Gastrocnemius medialis (tissue), 4 donors: ENCODE data around the gene WDSUB1. TPM values are rescaled to one million over a fixed set of nuclear protein-coding genes. Genes with fewer than 3 reads are reported as not detected.

Source experiments
- ATAC-seq, 2 donors: fragments of 150-250 bp; one replicate each; pipeline ENCODE4 v1.9.1; 2016
- DNase-seq, 2 donors: peaks; one replicate each; pipeline ENCODE4 v3.0.0-alpha.2; 2019
- H3K27ac ChIP-seq, 4 donors: fragments of 200-600 bp; sonication (generic); 1 replicate in 1 of 4; 2 replicates in 3 of 4; pipeline ENCODE4 v1.5.1; 2016 to 2018; ENCODE audit warnings: mild to moderate bottlenecking in 2 of 4, moderate library complexity in 1 of 4
- H3K27me3 ChIP-seq, 3 donors: fragments of 200-600 bp; sonication (generic) in 2 of 3; 1 replicate in 1 of 3; 2 replicates in 2 of 3; pipeline versions ENCODE4 v1.5.1 to v1.6.0; 2016 to 2019; ENCODE audit warnings: mild to moderate bottlenecking in 1 of 3, moderate library complexity in 1 of 3
- H3K36me3 ChIP-seq, 2 donors: fragments of 200-600 bp; sonication (generic) in 1 of 2; one replicate each; pipeline ENCODE4 v1.5.1; 2017 to 2018
- H3K4me1 ChIP-seq, 2 donors: fragments of 200-600 bp; sonication (generic) in 1 of 2; one replicate each; pipeline ENCODE4 v1.5.1; 2016 to 2017; ENCODE audit warnings: mild to moderate bottlenecking in 2 of 2
- H3K4me3 ChIP-seq, 4 donors: fragments of 200-600 bp; sonication (generic) in 3 of 4; 1 replicate in 1 of 4; 2 replicates in 3 of 4; pipeline ENCODE4 v1.5.1; 2016 to 2019; ENCODE audit warnings: mild to moderate bottlenecking in 2 of 4
- H3K9me3 ChIP-seq, 3 donors: fragments of 200-600 bp; sonication (generic) in 2 of 3; 1 replicate in 1 of 3; 2 replicates in 2 of 3; pipeline ENCODE4 v1.5.1; 2016 to 2019
- CTCF ChIP-seq, 5 experiments: fragments of 450-650 bp in 3 of 5; fragments of 200-600 bp in 2 of 5; sonication (generic) in 2 of 5; IDR thresholded peaks in 4 of 5; conservative IDR thresholded peaks in 1 of 5; 1 replicate in 4 of 5; 2 replicates in 1 of 5; pipeline ENCODE4 v1.5.1; 2016 to 2019; ENCODE audit warnings: antibody characterized with exemption in 5 of 5, mild to moderate bottlenecking in 3 of 5, moderate library complexity in 3 of 5
- POLR2A ChIP-seq, 2 donors: fragments of 450-650 bp; IDR thresholded peaks; one replicate each; pipeline ENCODE4 v1.6.1; 2017; ENCODE audit warnings: antibody characterized with exemption in 2 of 2, mild to moderate bottlenecking in 2 of 2, moderate library complexity in 2 of 2
- in situ Hi-C, 4 donors: fragments of 200-750 bp; cut with MboI; loops; one replicate each; pipeline versions ENCODE4 v1.15.0 to v1.8.0; 2017; ENCODE audit warnings: low sequenced_read_pairs in 4 of 4
- intact Hi-C: fragments of 100-400 bp; cut with DNase I; formaldehyde crosslinking; loops from one replicate; pipeline ENCODE4 v1.15.1; 2023; ENCODE audit warnings: low total_unique reads
- total RNA-seq, 4 donors: library from RNA; depleted of rRNA; stranded (reverse); fragments of >200 nt; gene quantifications; one replicate each; pipeline versions ENCODE4 v1.1.0 to v1.2.3, GENCODE V29; 2016

WDSUB1 gene
- total RNA-seq, 4 donors from 2014 or later = 1.4 to 3.1 (median 2.5) TPM

DNA sequence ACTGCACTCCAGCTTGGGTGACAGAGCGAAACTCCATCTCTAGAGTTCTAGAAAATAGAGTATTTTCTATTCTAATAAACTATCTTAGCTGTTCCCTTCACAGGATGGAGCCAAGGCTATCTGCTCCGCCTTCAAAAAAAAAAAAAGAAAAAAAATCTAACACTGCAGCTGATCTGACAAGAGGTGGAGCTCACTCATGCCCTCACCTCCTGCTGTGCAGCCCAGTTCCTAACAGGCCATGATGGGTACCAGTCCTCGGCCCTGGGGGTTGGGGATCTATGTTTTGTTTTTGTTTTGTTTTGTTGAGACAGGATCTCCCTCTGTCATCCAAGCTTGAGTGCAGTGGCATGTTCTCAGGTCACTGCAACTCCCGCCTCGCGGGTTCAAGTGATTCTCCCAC lies 3.0 kb downstream of the WDSUB1 start:
- intact Hi-C loops = loop anchor here (10.0 kb wide), 1 partner anchor 331 kb away; the partner anchor contains the start of gene BAZ2B

DNA sequence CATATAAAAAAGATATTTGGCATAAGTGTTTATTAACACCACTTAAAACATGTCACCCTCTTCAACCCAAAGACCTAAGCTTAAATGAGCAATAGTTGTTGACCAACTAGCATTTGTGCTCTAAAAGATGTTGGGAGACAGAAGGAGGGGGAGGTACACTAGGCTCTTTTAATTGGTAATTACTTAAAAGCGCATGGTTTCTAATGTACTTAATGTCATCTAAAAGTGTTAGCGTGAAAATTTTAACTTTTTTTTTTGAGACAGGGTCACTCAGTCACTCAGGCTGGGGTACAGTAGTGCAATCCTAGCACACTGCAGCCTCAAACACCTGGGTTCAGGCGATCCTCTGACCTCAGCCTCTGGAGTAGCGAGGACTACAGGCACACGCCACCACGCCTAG lies 5.5 kb downstream of the WDSUB1 start:
- TF ChIP-seq POLR2A (IDR thresholded peaks at IDR 0.05) = no peak
- TF ChIP-seq CTCF (IDR thresholded peaks at IDR 0.05 in 4 of 5, conservative IDR thresholded peaks at IDR 0.05 in 1 of 5) = no peak
- intact Hi-C loops (loop anchor here (10.0 kb wide), 1 partner anchor 334 kb away; the partner anchor contains the start of gene BAZ2B), in situ Hi-C loops (no loop called here)
- no peak for DNase-seq
- peaks cover 3 to 4% of the 10 kb centered on the region in 2 donors for H3K4me1 ChIP-seq
- no peak overlapping the region for H3K27ac ChIP-seq
- no peaks in the 10 kb centered on the region for H3K36me3 ChIP-seq
- H3K27me3 ChIP-seq = no peaks in the 10 kb centered on the region
- H3K4me3 ChIP-seq = no peak overlapping the region
- ATAC-seq = no peak
- no peaks in the 10 kb centered on the region for H3K9me3 ChIP-seq

More for the DNA sequence above, 3.0 kb downstream of the WDSUB1 start:
- no peak for ATAC-seq
- Histone ChIP-seq H3K4me3 (no peak overlapping the region), H3K27ac (no peak overlapping the region), H3K36me3 (no peaks in the 10 kb centered on the region), H3K9me3 (no peaks in the 10 kb centered on the region), H3K4me1 (peaks cover 8 to 10% of the 10 kb centered on the region in 2 donors), H3K27me3 (no peaks in the 10 kb centered on the region)
- no peak for DNase-seq
- in situ Hi-C loops = no loop called here
- TF ChIP-seq POLR2A (IDR thresholded peaks at IDR 0.05) = no peak
- no peak for TF ChIP-seq CTCF (IDR thresholded peaks at IDR 0.05 in 4 of 5, conservative IDR thresholded peaks at IDR 0.05 in 1 of 5)

DNA sequence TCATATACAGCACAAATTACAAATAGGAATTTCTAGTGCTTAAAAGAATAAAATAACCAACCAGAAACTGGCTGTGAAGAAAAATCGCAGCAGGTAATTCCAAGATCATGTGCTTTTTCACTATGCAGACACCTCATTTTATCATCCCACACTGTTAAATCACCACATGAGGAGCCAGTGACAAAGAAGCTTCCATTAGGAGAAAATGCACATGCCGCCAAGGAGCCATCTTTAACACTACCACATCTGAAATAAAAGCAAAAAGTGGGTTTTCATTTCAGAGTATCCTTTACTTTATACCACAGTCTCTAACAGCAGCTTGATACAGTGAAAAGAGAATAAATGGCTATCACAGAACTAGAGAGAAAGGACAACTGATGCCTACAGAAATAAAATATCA lies 6.8 kb downstream of the WDSUB1 start:
- in situ Hi-C loops = no loop called here
- Histone ChIP-seq H3K4me1 (no peaks in the 10 kb centered on the region), H3K27me3 (no peaks in the 10 kb centered on the region), H3K27ac (no peak overlapping the region), H3K4me3 (no peak overlapping the region), H3K36me3 (no peaks in the 10 kb centered on the region), H3K9me3 (no peaks in the 10 kb centered on the region)
- DNase-seq (no peak), ATAC-seq (no peak)
- intact Hi-C loops = loop anchor here (10.0 kb wide), 1 partner anchor 335 kb away; the partner anchor contains the start of gene BAZ2B
- TF ChIP-seq POLR2A (IDR thresholded peaks at IDR 0.05) = no peak
- no peak for TF ChIP-seq CTCF (IDR thresholded peaks at IDR 0.05 in 4 of 5, conservative IDR thresholded peaks at IDR 0.05 in 1 of 5)

- H3K27me3 ChIP-seq = no peaks in the 10 kb centered on the region
- TF ChIP-seq POLR2A (IDR thresholded peaks at IDR 0.05) (no peak), CTCF (IDR thresholded peaks at IDR 0.05 in 4 of 5, conservative IDR thresholded peaks at IDR 0.05 in 1 of 5) (no peak)
- in situ Hi-C loops = no loop called here
- H3K4me3 ChIP-seq = no peak overlapping the region
- H3K4me1 ChIP-seq = no peaks in the 10 kb centered on the region
- peaks cover 3 to 17% of the 10 kb centered on the region in 2 donors for H3K36me3 ChIP-seq
- H3K9me3 ChIP-seq = no peaks in the 10 kb centered on the region
- no peak for DNase-seq
- no peak for ATAC-seq
- H3K27ac ChIP-seq = no peak overlapping the region
- intact Hi-C loops = no loop called here
These were observed 11.4 kb downstream of the WDSUB1 start for GRCh38 chr2:159275111-159275510.

DNA sequence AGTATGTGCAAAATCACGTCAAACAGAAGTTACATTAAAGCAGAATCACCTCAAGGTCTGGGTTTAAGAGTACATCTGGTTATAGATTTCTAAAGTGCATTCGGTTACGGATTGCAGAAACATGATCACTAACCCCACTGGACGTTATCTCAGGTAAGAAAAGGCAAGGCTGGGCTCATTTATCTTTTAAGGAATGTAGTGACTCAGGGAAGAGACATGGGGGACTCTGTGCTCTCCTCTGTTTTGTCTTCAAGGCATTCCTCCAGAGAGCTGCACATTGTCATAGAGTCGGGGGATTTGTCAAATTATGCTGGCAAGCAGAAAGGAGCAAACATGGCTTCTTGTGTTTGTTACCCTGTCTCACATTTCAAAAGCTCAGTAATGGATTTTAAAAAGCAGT lies 14.3 kb downstream of the WDSUB1 start:
- TF ChIP-seq CTCF (IDR thresholded peaks at IDR 0.05 in 4 of 5, conservative IDR thresholded peaks at IDR 0.05 in 1 of 5) (no peak), POLR2A (IDR thresholded peaks at IDR 0.05) (no peak)
- DNase-seq (no peak), ATAC-seq (no peak)
- Histone ChIP-seq H3K27me3 (no peaks in the 10 kb centered on the region), H3K4me1 (no peaks in the 10 kb centered on the region), H3K27ac (no peak overlapping the region), H3K4me3 (no peak overlapping the region), H3K9me3 (no peaks in the 10 kb centered on the region), H3K36me3 (peaks cover 3 to 17% of the 10 kb centered on the region in 2 donors)
- intact Hi-C loops = no loop called here
- in situ Hi-C loops = no loop called here
